Right forelimb (tissue), 1 donor: Measurements from ENCODE around the gene ATXN1L.
"Not testable (repeated sequence)": the region's sequence is repeated elsewhere in the genome, so short reads cannot be mapped to it uniquely, and the experiment has no call there.

Experiments
- DNase-seq: peaks from one replicate; pipeline ENCODE4 v3.0.0-alpha.2; 2018

Gene ATXN1L

GRCh38 chr16:71845639-71846430 lies at the start of gene ATXN1L:
ATXN1L (plus strand) TSS chr16:71845976; CDS start chr16:71849741, 3,765 bp downstream.
- peak; percentile 98 for DNase-seq

- no peak for DNase-seq
Observed at GRCh38 chr16:71796501-71797097, 49.2 kb upstream of the ATXN1L start.

GRCh38 chr16:71803305-71803690 lies 42.5 kb upstream of the ATXN1L start:
- no peak for DNase-seq

GRCh38 chr16:71807905-71808592 lies 37.7 kb upstream of the ATXN1L start:
- no peak for DNase-seq

- peak; percentile 95 for DNase-seq
Observed at GRCh38 chr16:71808593-71809459, 37.0 kb upstream of the ATXN1L start, which contains the start of gene AP1G1. AP1G1 (minus strand) TSS chr16:71808834; CDS start chr16:71789479, 19,355 bp downstream.

GRCh38 chr16:71810155-71810530 lies 35.6 kb upstream of the ATXN1L start:
- not testable (repeated sequence) for DNase-seq

GRCh38 chr16:71811261-71811803 lies 34.4 kb upstream of the ATXN1L start:
- DNase-seq, result no peak

- DNase-seq, result not testable (repeated sequence)
Observed at GRCh38 chr16:71817155-71817500, 28.6 kb upstream of the ATXN1L start.

- no peak for DNase-seq
Observed at GRCh38 chr16:71826533-71827017, 19.2 kb upstream of the ATXN1L start.

- DNase-seq, result no peak
Observed at GRCh38 chr16:71830359-71830758, 15.4 kb upstream of the ATXN1L start.

GRCh38 chr16:71831698-71832097 lies 14.1 kb upstream of the ATXN1L start:
- DNase-seq, result not testable (repeated sequence)

- DNase-seq, result not testable (repeated sequence)
Observed at GRCh38 chr16:71832112-71832511, 13.7 kb upstream of the ATXN1L start.

- DNase-seq, result no peak
Observed at GRCh38 chr16:71834291-71834690, 11.5 kb upstream of the ATXN1L start.

- DNase-seq, result no peak
Observed at GRCh38 chr16:71837150-71837549, 8.6 kb upstream of the ATXN1L start.

- DNase-seq, result no peak
Observed at GRCh38 chr16:71840052-71840451, 5.7 kb upstream of the ATXN1L start.

GRCh38 chr16:71843572-71843971 lies 2.2 kb upstream of the ATXN1L start:
- no peak for DNase-seq

GRCh38 chr16:71846431-71846830 lies 655 bp downstream of the ATXN1L start:
- DNase-seq, result peak; percentile 45

- DNase-seq, result no peak
Observed at GRCh38 chr16:71847096-71847495, 1.3 kb downstream of the ATXN1L start.

- no peak for DNase-seq
Observed at GRCh38 chr16:71848622-71849021, 2.8 kb downstream of the ATXN1L start.

GRCh38 chr16:71851746-71852145 lies 6.0 kb downstream of the ATXN1L start:
- DNase-seq, result no peak

- DNase-seq, result no peak
Observed at GRCh38 chr16:71852158-71852557, 6.4 kb downstream of the ATXN1L start.

GRCh38 chr16:71852561-71852960 lies 6.8 kb downstream of the ATXN1L start:
- DNase-seq, result no peak
